Gastrocnemius medialis (tissue), 4 donors: ENCODE results near the gene CCDC90B. TPM values are rescaled to one million over a fixed set of nuclear protein-coding genes. Genes with fewer than 3 reads are reported as not detected.

Experiments used
- ATAC-seq, 2 donors: fragments of 150-250 bp; one replicate each; pipeline ENCODE4 v1.9.1; 2016
- DNase-seq, 2 donors: peaks; one replicate each; pipeline ENCODE4 v3.0.0-alpha.2; 2019
- H3K27ac ChIP-seq, 4 donors: fragments of 200-600 bp; sonication (generic); 1 replicate in 1 of 4; 2 replicates in 3 of 4; pipeline ENCODE4 v1.5.1; 2016 to 2018; ENCODE audit warnings: mild to moderate bottlenecking in 2 of 4, moderate library complexity in 1 of 4
- H3K27me3 ChIP-seq, 3 donors: fragments of 200-600 bp; sonication (generic) in 2 of 3; 1 replicate in 1 of 3; 2 replicates in 2 of 3; pipeline versions ENCODE4 v1.5.1 to v1.6.0; 2016 to 2019; ENCODE audit warnings: mild to moderate bottlenecking in 1 of 3, moderate library complexity in 1 of 3
- H3K36me3 ChIP-seq, 2 donors: fragments of 200-600 bp; sonication (generic) in 1 of 2; one replicate each; pipeline ENCODE4 v1.5.1; 2017 to 2018
- H3K4me1 ChIP-seq, 2 donors: fragments of 200-600 bp; sonication (generic) in 1 of 2; one replicate each; pipeline ENCODE4 v1.5.1; 2016 to 2017; ENCODE audit warnings: mild to moderate bottlenecking in 2 of 2
- H3K4me3 ChIP-seq, 4 donors: fragments of 200-600 bp; sonication (generic) in 3 of 4; 1 replicate in 1 of 4; 2 replicates in 3 of 4; pipeline ENCODE4 v1.5.1; 2016 to 2019; ENCODE audit warnings: mild to moderate bottlenecking in 2 of 4
- H3K9me3 ChIP-seq, 3 donors: fragments of 200-600 bp; sonication (generic) in 2 of 3; 1 replicate in 1 of 3; 2 replicates in 2 of 3; pipeline ENCODE4 v1.5.1; 2016 to 2019
- CTCF ChIP-seq, 5 experiments: fragments of 450-650 bp in 3 of 5; fragments of 200-600 bp in 2 of 5; sonication (generic) in 2 of 5; IDR thresholded peaks in 4 of 5; conservative IDR thresholded peaks in 1 of 5; 1 replicate in 4 of 5; 2 replicates in 1 of 5; pipeline ENCODE4 v1.5.1; 2016 to 2019; ENCODE audit warnings: antibody characterized with exemption in 5 of 5, mild to moderate bottlenecking in 3 of 5, moderate library complexity in 3 of 5
- POLR2A ChIP-seq, 2 donors: fragments of 450-650 bp; IDR thresholded peaks; one replicate each; pipeline ENCODE4 v1.6.1; 2017; ENCODE audit warnings: antibody characterized with exemption in 2 of 2, mild to moderate bottlenecking in 2 of 2, moderate library complexity in 2 of 2
- in situ Hi-C, 4 donors: fragments of 200-750 bp; cut with MboI; loops; one replicate each; pipeline versions ENCODE4 v1.15.0 to v1.8.0; 2017; ENCODE audit warnings: low sequenced_read_pairs in 4 of 4
- intact Hi-C: fragments of 100-400 bp; cut with DNase I; formaldehyde crosslinking; loops from one replicate; pipeline ENCODE4 v1.15.1; 2023; ENCODE audit warnings: low total_unique reads
- total RNA-seq, 4 donors: library from RNA; depleted of rRNA; stranded (reverse); fragments of >200 nt; gene quantifications; one replicate each; pipeline versions ENCODE4 v1.1.0 to v1.2.3, GENCODE V29; 2016

Gene CCDC90B
- total RNA-seq, 4 donors from 2014 or later = 18.1 to 30.1 (median 22.8) TPM

- in situ Hi-C loops = loop anchor here in 3 of 4 donors (10.0 to 25.0 kb wide), 3 partner anchors 160 to 513 kb away; no protein-coding TSS in a partner anchor
- intact Hi-C loops = no loop called here
- TF ChIP-seq CTCF (IDR thresholded peaks at IDR 0.05 in 4 of 5, conservative IDR thresholded peaks at IDR 0.05 in 1 of 5) (no peak), POLR2A (IDR thresholded peaks at IDR 0.05) (no peak)
- Histone ChIP-seq H3K27me3 (no peaks in the 10 kb centered on the region), H3K4me1 (no peaks in the 10 kb centered on the region), H3K36me3 (no peaks in the 10 kb centered on the region), H3K9me3 (no peaks in the 10 kb centered on the region), H3K27ac (no peak overlapping the region), H3K4me3 (no peak overlapping the region)
- DNase-seq (no peak), ATAC-seq (no peak)
These were observed 16.0 kb upstream of the CCDC90B start for GRCh38 chr11:83302151-83302550.

GRCh38 chr11:83299681-83300080, 13.5 kb upstream of the CCDC90B start:
- DNase-seq = no peak
- intact Hi-C loops = loop anchor here (10.0 kb wide), 1 partner anchor 425 kb away; no protein-coding TSS in a partner anchor
- in situ Hi-C loops = loop anchor here in 3 of 4 donors (10.0 to 25.0 kb wide), 3 partner anchors 163 to 515 kb away; no protein-coding TSS in a partner anchor

GRCh38 chr11:83294208-83294607, 8.0 kb upstream of the CCDC90B start:
- in situ Hi-C loops = loop anchor here in 1 of 4 donors (25.0 kb wide), 1 partner anchor 518 kb away; no protein-coding TSS in a partner anchor
- TF ChIP-seq CTCF (IDR thresholded peaks at IDR 0.05 in 4 of 5, conservative IDR thresholded peaks at IDR 0.05 in 1 of 5) (no peak), POLR2A (IDR thresholded peaks at IDR 0.05) (no peak)

More at GRCh38 chr11:83299681-83300080, 13.5 kb upstream of the CCDC90B start:
- TF ChIP-seq POLR2A (IDR thresholded peaks at IDR 0.05) (no peak), CTCF (IDR thresholded peaks at IDR 0.05 in 4 of 5, conservative IDR thresholded peaks at IDR 0.05 in 1 of 5) (no peak)
- no peaks in the 10 kb centered on the region for H3K4me1 ChIP-seq
- ATAC-seq = no peak
- no peaks in the 10 kb centered on the region for H3K9me3 ChIP-seq
- no peaks in the 10 kb centered on the region for H3K36me3 ChIP-seq
- H3K27ac ChIP-seq = no peak overlapping the region
- no peak overlapping the region for H3K4me3 ChIP-seq
- H3K27me3 ChIP-seq = no peaks in the 10 kb centered on the region

GRCh38 chr11:83293457-83293774, 7.2 kb upstream of the CCDC90B start:
- Histone ChIP-seq H3K27me3 (no peaks in the 10 kb centered on the region), H3K4me1 (no peaks in the 10 kb centered on the region), H3K36me3 (no peaks in the 10 kb centered on the region), H3K27ac (no peak overlapping the region), H3K9me3 (no peaks in the 10 kb centered on the region), H3K4me3 (no peak overlapping the region)
- in situ Hi-C loops = loop anchor here in 1 of 4 donors (25.0 kb wide), 1 partner anchor 519 kb away; no protein-coding TSS in a partner anchor
- DNase-seq = no peak
- TF ChIP-seq POLR2A (IDR thresholded peaks at IDR 0.05) (no peak), CTCF (IDR thresholded peaks at IDR 0.05 in 4 of 5, conservative IDR thresholded peaks at IDR 0.05 in 1 of 5) (no peak)
- no peak for ATAC-seq
- intact Hi-C loops = loop anchor here (5.0 to 10.0 kb wide), 2 partner anchors 431 to 529 kb away; no protein-coding TSS in a partner anchor

More at GRCh38 chr11:83294208-83294607, 8.0 kb upstream of the CCDC90B start:
- H3K27me3 ChIP-seq = no peaks in the 10 kb centered on the region
- intact Hi-C loops = loop anchor here (5.0 to 10.0 kb wide), 2 partner anchors 431 to 528 kb away; no protein-coding TSS in a partner anchor
- H3K27ac ChIP-seq = no peak overlapping the region
- no peak for DNase-seq
- H3K9me3 ChIP-seq = no peaks in the 10 kb centered on the region
- H3K4me3 ChIP-seq = no peak overlapping the region
- no peak for ATAC-seq
- no peaks in the 10 kb centered on the region for H3K4me1 ChIP-seq
- no peaks in the 10 kb centered on the region for H3K36me3 ChIP-seq
